GM12878 (cell line): ENCODE measurements around the gene UBAC2. TPM values are rescaled to one million over a fixed set of nuclear protein-coding genes. Genes with fewer than 3 reads are reported as not detected.

Experiments used
- EGR1 ChIP-seq, 2 experiments: IDR thresholded peaks; 1 replicate in 1 of 2; 2 replicates in 1 of 2; pipeline ENCODE4 v1.6.1; 2011 to 2012; ENCODE audit warnings: low read depth in 2 of 2, low read length in 2 of 2, borderline replicate concordance in 1 of 2, mild to moderate bottlenecking in 1 of 2, moderate library complexity in 1 of 2
- POLR2A ChIP-seq: IDR thresholded peaks from 2 replicates; pipeline ENCODE4 v1.6.1; 2011; ENCODE audit warnings: low read depth, mild to moderate bottlenecking, low read length
- REST ChIP-seq: IDR thresholded peaks from 2 replicates; pipeline ENCODE4 v1.6.1; 2012; ENCODE audit warnings: mild to moderate bottlenecking, low read depth, low read length
- TCF3 ChIP-seq: IDR thresholded peaks from 2 replicates; pipeline ENCODE4 v1.6.1; 2012; ENCODE audit warnings: low read depth, mild to moderate bottlenecking, low read length, borderline replicate concordance; ENCODE audit not compliant: insufficient read depth
- ZNF622 ChIP-seq: fragments of 450-650 bp; IDR thresholded peaks from 2 replicates; pipeline ENCODE4 v1.6.1; 2017; ENCODE audit warnings: mild to moderate bottlenecking, inconsistent platforms
- polyA plus RNA-seq, 11 experiments: library from polyadenylated mRNA; depleted of rRNA in 4 of 11; unstranded in 6 of 11; stranded (reverse) in 5 of 11; fragments of >200 nt; fragmentation: Nextera tagmentation in 4 of 11; fragmentation: Illumina TruSeq in 1 of 11; extraction: Ambion mirVana in 4 of 11; extraction: Trizol in 1 of 11; gene quantifications; 1 replicate in 1 of 11; 2 replicates in 10 of 11; pipeline versions ENCODE4 v1.2.1 to v1.2.3, GENCODE V29; 2011 to 2016; ENCODE audit warnings: inconsistent platforms in 2 of 11, missing spikeins in 2 of 11, low read depth in 1 of 11
- total RNA-seq, 4 experiments: library from RNA; depleted of rRNA in 3 of 4; stranded (reverse); fragments of >200 nt in 3 of 4; fragmentation: Illumina TruSeq in 1 of 4; extraction: Trizol in 1 of 4; gene quantifications; 2 replicates each; pipeline versions ENCODE4 v1.2.1 to v1.2.3, GENCODE V29; 2013 to 2021
- TF ChIP-seq, protein P1 (sequence below): fragments of 450-650 bp; formaldehyde crosslinking; IDR thresholded peaks from 2 replicates; pipeline ENCODE4 v1.4.0; 2020; ENCODE audit warnings: mild to moderate bottlenecking, moderate library complexity

Gene UBAC2
- total and polyA plus RNA-seq, 10 of the 15 experiments (the other 5 are each of a cell fraction or from before 2014, with no cell fraction given), result 3.0 to 54.6 (median 17.4) TPM

DNA sequence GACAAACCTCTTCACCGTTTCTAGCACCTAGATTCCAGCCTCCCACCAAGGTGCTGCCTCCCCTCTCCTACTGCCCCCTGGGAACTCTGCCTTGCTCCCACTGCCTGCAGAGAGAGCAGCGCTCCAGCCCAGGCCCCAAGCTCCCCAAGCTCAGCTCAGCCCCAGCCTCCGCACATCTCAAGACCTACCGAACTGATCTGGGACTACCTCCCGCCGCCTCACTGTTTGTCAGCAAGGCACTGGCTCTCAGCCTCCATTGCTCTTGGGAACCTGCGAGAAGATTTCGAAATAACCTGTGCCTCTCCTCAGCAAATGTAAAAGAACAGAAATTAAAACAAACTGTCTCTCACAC, 198.9 kb downstream of the UBAC2 start (continued):
- TF ChIP-seq REST, result no peak
- no peak for TF ChIP-seq TCF3
- no peak for TF ChIP-seq EGR1 (IDR thresholded peaks at IDR 0.05; ENCODE audit: borderline replicate concordance in 1 of 2, low read depth in 2 of 2, low read length in 2 of 2)
- TF ChIP-seq ZNF622, result no peak
- TF ChIP-seq, protein P1, sequence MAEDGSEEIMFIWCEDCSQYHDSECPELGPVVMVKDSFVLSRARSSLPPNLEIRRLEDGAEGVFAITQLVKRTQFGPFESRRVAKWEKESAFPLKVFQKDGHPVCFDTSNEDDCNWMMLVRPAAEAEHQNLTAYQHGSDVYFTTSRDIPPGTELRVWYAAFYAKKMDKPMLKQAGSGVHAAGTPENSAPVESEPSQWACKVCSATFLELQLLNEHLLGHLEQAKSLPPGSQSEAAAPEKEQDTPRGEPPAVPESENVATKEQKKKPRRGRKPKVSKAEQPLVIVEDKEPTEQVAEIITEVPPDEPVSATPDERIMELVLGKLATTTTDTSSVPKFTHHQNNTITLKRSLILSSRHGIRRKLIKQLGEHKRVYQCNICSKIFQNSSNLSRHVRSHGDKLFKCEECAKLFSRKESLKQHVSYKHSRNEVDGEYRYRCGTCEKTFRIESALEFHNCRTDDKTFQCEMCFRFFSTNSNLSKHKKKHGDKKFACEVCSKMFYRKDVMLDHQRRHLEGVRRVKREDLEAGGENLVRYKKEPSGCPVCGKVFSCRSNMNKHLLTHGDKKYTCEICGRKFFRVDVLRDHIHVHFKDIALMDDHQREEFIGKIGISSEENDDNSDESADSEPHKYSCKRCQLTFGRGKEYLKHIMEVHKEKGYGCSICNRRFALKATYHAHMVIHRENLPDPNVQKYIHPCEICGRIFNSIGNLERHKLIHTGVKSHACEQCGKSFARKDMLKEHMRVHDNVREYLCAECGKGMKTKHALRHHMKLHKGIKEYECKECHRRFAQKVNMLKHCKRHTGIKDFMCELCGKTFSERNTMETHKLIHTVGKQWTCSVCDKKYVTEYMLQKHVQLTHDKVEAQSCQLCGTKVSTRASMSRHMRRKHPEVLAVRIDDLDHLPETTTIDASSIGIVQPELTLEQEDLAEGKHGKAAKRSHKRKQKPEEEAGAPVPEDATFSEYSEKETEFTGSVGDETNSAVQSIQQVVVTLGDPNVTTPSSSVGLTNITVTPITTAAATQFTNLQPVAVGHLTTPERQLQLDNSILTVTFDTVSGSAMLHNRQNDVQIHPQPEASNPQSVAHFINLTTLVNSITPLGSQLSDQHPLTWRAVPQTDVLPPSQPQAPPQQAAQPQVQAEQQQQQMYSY (CRISPR knock-in tag), result no peak
- TF ChIP-seq POLR2A, result no peak
